Breast epithelium (tissue), 4 donors: ENCODE results near the gene MLXIP. TPM values are rescaled to one million over a fixed set of nuclear protein-coding genes. Genes with fewer than 3 reads are reported as not detected.

Experiments used
- DNase-seq, 2 donors: peaks; one replicate each; pipeline ENCODE4 v3.0.0-alpha.2; 2019; ENCODE audit warnings: low spot score in 2 of 2
- H3K27ac ChIP-seq, 2 donors: fragments of 200-600 bp; sonication (generic) in 1 of 2; one replicate each; pipeline ENCODE4 v1.5.1; 2016 to 2019; ENCODE audit warnings: mild to moderate bottlenecking in 1 of 2
- H3K27me3 ChIP-seq, 2 donors: fragments of 200-600 bp; sonication (generic) in 1 of 2; one replicate each; pipeline versions ENCODE4 v1.5.1 to v1.6.0; 2017 to 2019; ENCODE audit warnings: control low read depth in 1 of 2, mild to moderate bottlenecking in 1 of 2
- H3K36me3 ChIP-seq: fragments of 200-600 bp; one replicate; pipeline ENCODE4 v1.5.1; 2019
- H3K4me1 ChIP-seq, 2 donors: fragments of 200-600 bp; sonication (generic); one replicate each; pipeline ENCODE4 v1.5.1; 2016 to 2019; ENCODE audit warnings: control low read depth in 1 of 2
- H3K4me3 ChIP-seq, 3 donors: fragments of 200-600 bp; sonication (generic); 1 replicate in 2 of 3; 2 replicates in 1 of 3; pipeline ENCODE4 v1.5.1; 2016 to 2019; ENCODE audit warnings: mild to moderate bottlenecking in 3 of 3, moderate library complexity in 2 of 3
- H3K9me3 ChIP-seq, 2 donors: fragments of 200-600 bp; sonication (generic) in 1 of 2; one replicate each; pipeline ENCODE4 v1.5.1; 2016 to 2019; ENCODE audit warnings: control low read depth in 1 of 2
- CTCF ChIP-seq, 3 donors: fragments of 450-650 bp; IDR thresholded peaks; one replicate each; pipeline ENCODE4 v1.5.1; 2016 to 2017; ENCODE audit warnings: antibody characterized with exemption in 3 of 3, mild to moderate bottlenecking in 3 of 3, moderate library complexity in 3 of 3
- POLR2A ChIP-seq: fragments of 450-650 bp; IDR thresholded peaks from one replicate; pipeline ENCODE4 v1.6.1; 2016; ENCODE audit warnings: antibody characterized with exemption, mild to moderate bottlenecking, moderate library complexity
- POLR2AphosphoS5 ChIP-seq, 3 donors: sonication (generic); formaldehyde crosslinking; IDR thresholded peaks; one replicate each; pipeline ENCODE4 v1.6.1; 2017; ENCODE audit warnings: antibody characterized with exemption in 3 of 3
- intact Hi-C: fragments of 100-400 bp; cut with DNase I; formaldehyde crosslinking; loops from one replicate; pipeline ENCODE4 v1.15.1; 2023; ENCODE audit warnings: low total_unique reads
- total RNA-seq, 3 donors: library from RNA; depleted of rRNA; stranded (reverse); fragments of >200 nt; gene quantifications; one replicate each; pipeline ENCODE4 v1.1.0, GENCODE V29; 2016

The MLXIP gene
- total RNA-seq, 3 donors from 2014 or later, result 21.1 to 31.1 (median 28.2) TPM

GRCh38 chr12:122147514-122148290 is 69.1 kb downstream of the MLXIP start:
- peaks cover under 1% of the 10 kb centered on the region for H3K36me3 ChIP-seq
- no peaks in the 10 kb centered on the region for H3K9me3 ChIP-seq
- H3K4me3 ChIP-seq, result no peak overlapping the region
- no peak for TF ChIP-seq CTCF (IDR thresholded peaks at IDR 0.05)
- no peak for TF ChIP-seq POLR2A
- TF ChIP-seq POLR2AphosphoS5 (IDR thresholded peaks at IDR 0.05), result no peak
- DNase-seq, result no peak
- no peaks in the 10 kb centered on the region for H3K27me3 ChIP-seq
- no peak overlapping the region for H3K27ac ChIP-seq
- intact Hi-C loops, result no loop called here
- H3K4me1 ChIP-seq, result no peaks in the 10 kb centered on the region

DNA sequence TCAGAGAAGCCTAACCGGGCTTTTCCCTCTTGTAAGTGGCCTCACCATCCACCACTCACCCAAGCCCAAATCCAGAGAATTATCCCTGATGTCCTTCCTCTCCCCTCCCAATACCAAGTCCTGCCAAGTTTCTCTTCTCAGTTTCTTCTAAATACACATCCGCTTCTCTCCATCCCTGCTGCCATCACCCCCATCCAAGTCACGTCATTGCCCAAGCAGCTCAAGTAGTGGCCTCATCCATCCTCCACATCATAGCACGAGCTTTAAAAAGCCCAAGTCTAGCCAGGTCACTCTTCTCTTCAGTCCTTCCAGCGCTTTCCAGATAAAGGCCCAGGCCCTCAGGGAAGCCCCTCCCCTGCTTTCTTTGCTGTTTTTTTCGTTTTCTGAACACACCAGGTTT is 70.1 kb downstream of the MLXIP start:
- no peak overlapping the region for H3K27ac ChIP-seq
- no peaks in the 10 kb centered on the region for H3K4me1 ChIP-seq
- no peak for DNase-seq
- no peaks in the 10 kb centered on the region for H3K27me3 ChIP-seq
- no peaks in the 10 kb centered on the region for H3K9me3 ChIP-seq
- intact Hi-C loops, result no loop called here
- no peaks in the 10 kb centered on the region for H3K36me3 ChIP-seq
- no peak overlapping the region for H3K4me3 ChIP-seq
- TF ChIP-seq CTCF (IDR thresholded peaks at IDR 0.05) (no peak), POLR2A (no peak), POLR2AphosphoS5 (IDR thresholded peaks at IDR 0.05) (no peak)

- intact Hi-C loops, result no loop called here
- H3K27ac ChIP-seq, result no peak overlapping the region
- H3K27me3 ChIP-seq, result no peaks in the 10 kb centered on the region
- H3K36me3 ChIP-seq, result no peaks in the 10 kb centered on the region
- H3K4me3 ChIP-seq, result no peak overlapping the region
- TF ChIP-seq CTCF (IDR thresholded peaks at IDR 0.05) (no peak), POLR2A (no peak), POLR2AphosphoS5 (IDR thresholded peaks at IDR 0.05) (no peak)
- H3K4me1 ChIP-seq, result no peaks in the 10 kb centered on the region
- H3K9me3 ChIP-seq, result no peaks in the 10 kb centered on the region
- no peak for DNase-seq
Observed at GRCh38 chr12:122150127-122150681, 71.6 kb downstream of the MLXIP start.

DNA sequence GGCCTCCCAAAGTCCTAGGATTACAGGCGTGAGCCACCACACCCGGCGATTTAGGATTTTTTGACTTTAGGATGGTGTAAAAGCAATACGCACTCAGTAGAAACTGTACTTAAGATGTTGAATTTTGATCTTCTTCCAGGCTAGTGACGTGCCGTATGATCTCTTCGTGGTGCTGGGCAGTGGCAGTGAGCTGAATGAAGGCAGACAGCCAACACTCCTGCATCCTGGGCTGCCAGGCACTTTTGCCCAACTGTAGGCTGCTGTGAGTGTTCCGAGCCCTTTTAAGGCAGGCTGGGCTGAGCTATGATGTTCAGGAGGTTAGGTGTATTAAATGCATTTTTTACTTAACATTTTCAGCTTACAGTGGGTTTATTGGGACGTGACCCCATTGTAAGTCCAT is 74.2 kb downstream of the MLXIP start:
- Histone ChIP-seq H3K4me3 (no peak overlapping the region), H3K27ac (no peak overlapping the region), H3K27me3 (no peaks in the 10 kb centered on the region), H3K36me3 (no peaks in the 10 kb centered on the region), H3K4me1 (no peaks in the 10 kb centered on the region), H3K9me3 (no peaks in the 10 kb centered on the region)
- DNase-seq, result no peak
- intact Hi-C loops, result no loop called here
- TF ChIP-seq POLR2A (no peak), POLR2AphosphoS5 (IDR thresholded peaks at IDR 0.05) (no peak), CTCF (IDR thresholded peaks at IDR 0.05) (no peak)

GRCh38 chr12:122155705-122156104 is 77.1 kb downstream of the MLXIP start:
- DNase-seq, result no peak
- Histone ChIP-seq H3K9me3 (no peaks in the 10 kb centered on the region), H3K27ac (no peak overlapping the region), H3K4me3 (no peak overlapping the region), H3K27me3 (no peaks in the 10 kb centered on the region), H3K36me3 (no peaks in the 10 kb centered on the region), H3K4me1 (no peaks in the 10 kb centered on the region)
- intact Hi-C loops, result no loop called here
- no peak for TF ChIP-seq POLR2A
- TF ChIP-seq POLR2AphosphoS5 (IDR thresholded peaks at IDR 0.05), result no peak
- no peak for TF ChIP-seq CTCF (IDR thresholded peaks at IDR 0.05)
